HG03097 (cell line): ENCODE data around the gene CCDC154.
"Not testable (repeated sequence)": the region's sequence is repeated elsewhere in the genome, so short reads cannot be mapped to it uniquely, and the experiment has no call there.

ENCODE experiments used
- ATAC-seq: cut with Tn5 transposase; IDR thresholded peaks from one replicate; pipeline ENCODE4 v1.9.1; 2021; ENCODE audit not compliant: unreplicated experiment, low FRiP score

The CCDC154 gene

GRCh38 chr16:1443980-1444729 is at the start of gene CCDC154:
Gene CCDC154, minus strand, starts transcription at chr16:1444556. Its CDS starts 234 bp downstream, at chr16:1444322.
- ATAC-seq, result no peak

- no peak for ATAC-seq
Measured at GRCh38 chr16:1493746-1494094, 49.4 kb upstream of the CCDC154 start.

GRCh38 chr16:1492923-1493745 is 48.8 kb upstream of the CCDC154 start, which contains the start of gene TELO2:
Gene TELO2, plus strand, starts transcription at chr16:1493360. Its CDS starts 922 bp downstream, at chr16:1494282.
- ATAC-seq, result peak; percentile 54

GRCh38 chr16:1492082-1492922 is 47.9 kb upstream of the CCDC154 start:
- ATAC-seq, result no peak

- ATAC-seq, result no peak
Measured at GRCh38 chr16:1491327-1491726, 47.0 kb upstream of the CCDC154 start.

GRCh38 chr16:1489077-1489476 is 44.7 kb upstream of the CCDC154 start:
- ATAC-seq, result no peak

- ATAC-seq, result no peak
Measured at GRCh38 chr16:1488619-1489018, 44.3 kb upstream of the CCDC154 start, which contains the start of gene PTX4. Gene PTX4, minus strand, starts transcription at chr16:1488944. Its CDS starts 35 bp downstream, at chr16:1488909.

- no peak for ATAC-seq
Measured at GRCh38 chr16:1488054-1488601, 43.8 kb upstream of the CCDC154 start.

- ATAC-seq, result no peak
Measured at GRCh38 chr16:1487395-1488053, 43.2 kb upstream of the CCDC154 start.

GRCh38 chr16:1486551-1487390 is 42.4 kb upstream of the CCDC154 start:
- ATAC-seq, result no peak

GRCh38 chr16:1485847-1486496 is 41.6 kb upstream of the CCDC154 start:
- ATAC-seq, result no peak

- ATAC-seq, result no peak
Measured at GRCh38 chr16:1481906-1482835, 37.8 kb upstream of the CCDC154 start.

GRCh38 chr16:1478937-1479336 is 34.6 kb upstream of the CCDC154 start:
- ATAC-seq, result not testable (repeated sequence)

GRCh38 chr16:1477033-1477432 is 32.7 kb upstream of the CCDC154 start:
- no peak for ATAC-seq

GRCh38 chr16:1475552-1476114 is 31.3 kb upstream of the CCDC154 start:
- no peak for ATAC-seq

GRCh38 chr16:1474796-1475551 is 30.6 kb upstream of the CCDC154 start, which contains the start of gene CLCN7:
Gene CLCN7, minus strand, starts transcription at chr16:1475028. Its CDS starts 54 bp downstream, at chr16:1474974.
- peak; percentile 81 for ATAC-seq
